Adrenal gland (tissue), 12 donors: ENCODE measurements around the gene TSSK3. TPM values are rescaled to one million over a fixed set of nuclear protein-coding genes. Genes with fewer than 3 reads are reported as not detected.
A peak's percentile ranks its signal among the peaks of the same experiment; 100 is the strongest.

Experiments used
- DNase-seq, 7 donors: peaks; one replicate each; pipeline ENCODE4 v3.0.0-alpha.2; 2019 to 2020
- H3K27ac ChIP-seq, 5 donors: fragments of 200-600 bp; sonication (generic) in 4 of 5; 1 replicate in 3 of 5; 2 replicates in 2 of 5; pipeline versions ENCODE4 v1.5.1 to v1.8.0; 2016 to 2020; ENCODE audit warnings: mild to moderate bottlenecking in 1 of 5
- H3K27me3 ChIP-seq: fragments of 200-600 bp; 2 replicates; pipeline ENCODE4 v1.8.0; 2021
- H3K36me3 ChIP-seq, 2 donors: fragments of 200-600 bp; replicated peaks in 1 of 2; 1 replicate in 1 of 2; 2 replicates in 1 of 2; pipeline versions ENCODE4 v1.5.1 to v1.8.0; 2018 to 2022
- H3K4me1 ChIP-seq, 2 donors: fragments of 200-600 bp; replicated peaks in 1 of 2; 1 replicate in 1 of 2; 2 replicates in 1 of 2; pipeline versions ENCODE4 v1.5.1 to v1.8.0; 2018 to 2021
- H3K4me3 ChIP-seq, 4 donors: fragments of 200-600 bp; sonication (generic) in 3 of 4; one replicate each; pipeline ENCODE4 v1.5.1; 2016 to 2018
- H3K9me3 ChIP-seq, 3 donors: fragments of 200-600 bp; sonication (generic) in 1 of 3; replicated peaks in 1 of 3; 1 replicate in 2 of 3; 2 replicates in 1 of 3; pipeline versions ENCODE4 v1.5.1 to v1.8.0; 2016 to 2021
- CTCF ChIP-seq, 6 experiments: fragments of 450-650 bp in 4 of 6; fragments of 200-600 bp in 2 of 6; sonication (generic) in 1 of 6; IDR thresholded peaks; 1 replicate in 5 of 6; 2 replicates in 1 of 6; pipeline versions ENCODE4 v1.5.1 to v1.8.0; 2016 to 2021; ENCODE audit warnings: antibody characterized with exemption in 6 of 6, mild to moderate bottlenecking in 2 of 6, moderate library complexity in 1 of 6
- POLR2A ChIP-seq, 2 donors: fragments of 450-650 bp; IDR thresholded peaks; one replicate each; pipeline ENCODE4 v1.6.1; 2017; ENCODE audit warnings: antibody characterized with exemption in 2 of 2, mild to moderate bottlenecking in 2 of 2, moderate library complexity in 1 of 2
- WGBS, 4 donors: extraction: QIAGEN DNeasy Blood & Tissue Kit in 2 of 4; methylation state at CpG; one replicate each; pipeline versions ENCODE4 v1.1.5 to v1.1.7; 2013 to 2017; 5-methylcytosine and 5-hydroxymethylcytosine counted together
- intact Hi-C, 2 donors: fragments of 100-400 bp; cut with DNase I; formaldehyde crosslinking; loops; one replicate each; pipeline versions ENCODE4 v1.14.1 to v1.15.0; 2022 to 2023
- polyA plus RNA-seq, 3 donors: library from polyadenylated mRNA; stranded (reverse); fragments of 200-250 nt in 2 of 3; fragments of 350-450 nt in 1 of 3; fragmentation: Illumina TruSeq in 1 of 3; extraction: RNeasy Lipid Tissue Mini Kit (QIAGEN cat#74804) in 1 of 3; gene quantifications; one replicate each; pipeline ENCODE4 v1.2.3, GENCODE V29; 2013 to 2014
- total RNA-seq, 9 donors: library from RNA; depleted of rRNA in 4 of 9; stranded (reverse); fragments of >200 nt in 4 of 9; fragments of 120-200 nt in 1 of 9; fragmentation: NEBNext Ultra II Directional in 1 of 9; extraction: Animal tissue kit (Norgen Biotek cat#: 25700) in 1 of 9; gene quantifications; one replicate each; pipeline versions ENCODE4 v1.1.0 to v1.2.4, GENCODE V29; 2013 to 2023
- donor health status: healthy with polysubstance abuse.
- donor health status: Bipolar disorder and iron deficiency.
- donor health status: DM: yes; HTN: yes; CAD: no.
- donor health status: DM: no; HTN: no; CAD: no.
- donor health status: DM: no; HTN: no; CAD: no.
- donor health status: DM: yes; HTN: yes; CAD: no.

TSSK3 gene
- total and polyA plus RNA-seq, 12 donors, result 0.69 to 5.3 (median 1.9) TPM; not detected in 1

- DNase-seq, result no peak
- Histone ChIP-seq H3K4me1 (peaks cover 32 to 37% of the 10 kb centered on the region in 2 donors), H3K9me3 (no peaks in the 10 kb centered on the region), H3K36me3 (no peaks in the 10 kb centered on the region), H3K4me3 (no peak overlapping the region), H3K27ac (no peak overlapping the region), H3K27me3 (no peaks in the 10 kb centered on the region)
- intact Hi-C loops, result no loop called here
- no peak for TF ChIP-seq CTCF (IDR thresholded peaks at IDR 0.05)
- 86 to 100% (median 98%) methylated on average over 1 of the region's 1 CpG for WGBS, 4 donors
Observed at GRCh38 chr1:32356478-32356877, 5.9 kb upstream of the TSSK3 start.

GRCh38 chr1:32357614-32358013, 4.7 kb upstream of the TSSK3 start:
- no peak for TF ChIP-seq POLR2A (IDR thresholded peaks at IDR 0.05)
- TF ChIP-seq CTCF (IDR thresholded peaks at IDR 0.05), result no peak
- intact Hi-C loops, result no loop called here
- no peak for DNase-seq
- no peaks in the 10 kb centered on the region for H3K27me3 ChIP-seq
- H3K4me3 ChIP-seq, result no peak overlapping the region
- 66 to 78% (median 74%) methylated on average over 2 to 6 of the region's 6 CpGs for WGBS, 4 donors
- H3K36me3 ChIP-seq, result no peaks in the 10 kb centered on the region
- no peaks in the 10 kb centered on the region for H3K9me3 ChIP-seq
- H3K4me1 ChIP-seq, result peaks cover 34 to 38% of the 10 kb centered on the region in 2 donors
- no peak overlapping the region for H3K27ac ChIP-seq

- no peak for TF ChIP-seq POLR2A (IDR thresholded peaks at IDR 0.05)
- TF ChIP-seq CTCF (IDR thresholded peaks at IDR 0.05), result no peak
Observed at GRCh38 chr1:32358435-32358834, 3.9 kb upstream of the TSSK3 start.

GRCh38 chr1:32361308-32361673, 1.0 kb upstream of the TSSK3 start:
- Histone ChIP-seq H3K27ac (peak overlapping the region in 3 of 5 donors; percentile 62 to 88 (median 73)), H3K27me3 (no peaks in the 10 kb centered on the region), H3K4me1 (peaks cover 14 to 18% of the 10 kb centered on the region in 2 donors), H3K36me3 (peaks cover 0 to 24% of the 10 kb centered on the region in 2 donors), H3K9me3 (no peaks in the 10 kb centered on the region), H3K4me3 (peak overlapping the region in 1 of 4 donors; percentile 37)
- no peak for TF ChIP-seq CTCF (IDR thresholded peaks at IDR 0.05)
- no peak for TF ChIP-seq POLR2A (IDR thresholded peaks at IDR 0.05)
- WGBS, 4 donors, result 0 to 82% (median 67%) methylated on average over 2 to 35 of the region's 35 CpGs
- intact Hi-C loops, result no loop called here
- no peak for DNase-seq

More at GRCh38 chr1:32358435-32358834, 3.9 kb upstream of the TSSK3 start:
- Histone ChIP-seq H3K27ac (no peak overlapping the region), H3K36me3 (peaks cover 0 to 2% of the 10 kb centered on the region in 2 donors), H3K9me3 (no peaks in the 10 kb centered on the region), H3K4me1 (peaks cover 27 to 33% of the 10 kb centered on the region in 2 donors), H3K4me3 (no peak overlapping the region), H3K27me3 (no peaks in the 10 kb centered on the region)
- intact Hi-C loops, result no loop called here
- 79 to 84% (median 83%) methylated on average over 3 of the region's 3 CpGs for WGBS, 4 donors
- DNase-seq, result no peak
